Transverse colon (tissue), 4 donors: ENCODE results near the gene AHNAK2. TPM values are rescaled to one million over a fixed set of nuclear protein-coding genes. Genes with fewer than 3 reads are reported as not detected.

Experiments
- DNase-seq: peaks from one replicate; pipeline ENCODE4 v3.0.0-alpha.2; 2019
- H3K27ac ChIP-seq, 4 donors: fragments of 200-600 bp; sonication (generic); 2 replicates each; pipeline ENCODE4 v1.5.1; 2016 to 2018; ENCODE audit warnings: inconsistent platforms in 4 of 4
- H3K27me3 ChIP-seq: fragments of 200-600 bp; sonication (generic); 2 replicates; pipeline ENCODE4 v1.5.1; 2017; ENCODE audit warnings: inconsistent platforms
- H3K36me3 ChIP-seq, 4 donors: fragments of 200-600 bp; sonication (generic); 2 replicates each; pipeline ENCODE4 v1.5.1; 2017 to 2019; ENCODE audit warnings: inconsistent platforms in 4 of 4
- H3K4me1 ChIP-seq, 4 donors: fragments of 200-600 bp; sonication (generic); 2 replicates each; pipeline ENCODE4 v1.5.1; 2017 to 2020; ENCODE audit warnings: inconsistent platforms in 4 of 4
- H3K4me3 ChIP-seq, 4 donors: fragments of 200-600 bp; sonication (generic); 1 replicate in 1 of 4; 2 replicates in 3 of 4; pipeline versions ENCODE4 v1.5.1 to v1.6.1; 2017 to 2019; ENCODE audit warnings: inconsistent platforms in 4 of 4
- H3K9me3 ChIP-seq, 2 donors: fragments of 200-600 bp; sonication (generic); 2 replicates each; pipeline ENCODE4 v1.5.1; 2017 to 2019; ENCODE audit warnings: inconsistent platforms in 2 of 2
- EP300 ChIP-seq: sonication (generic); formaldehyde crosslinking; IDR thresholded peaks from one replicate; pipeline ENCODE4 v1.6.1; 2017; ENCODE audit warnings: antibody characterized with exemption, low read depth
- POLR2A ChIP-seq: fragments of 450-650 bp; IDR thresholded peaks from one replicate; pipeline ENCODE4 v1.6.1; 2016; ENCODE audit warnings: antibody characterized with exemption, mild to moderate bottlenecking, moderate library complexity
- POLR2AphosphoS5 ChIP-seq, 3 donors: sonication (generic); formaldehyde crosslinking; IDR thresholded peaks; one replicate each; pipeline ENCODE4 v1.6.1; 2016; ENCODE audit warnings: antibody characterized with exemption in 3 of 3
- WGBS, 2 donors: methylation state at CpG; one replicate each; pipeline ENCODE4 v1.1.5; 2018; ENCODE audit warnings: low coverage in 1 of 2; 5-methylcytosine and 5-hydroxymethylcytosine counted together
- in situ Hi-C, 4 donors: fragments of 200-750 bp; cut with MboI; loops; one replicate each; pipeline versions ENCODE4 v1.15.0 to v1.15.1; 2017; ENCODE audit warnings: low sequenced_read_pairs in 3 of 4, low pct_ligation_motif_present in 1 of 4, low pct_unique_long_range_greater_than_20kb in 1 of 4
- intact Hi-C: fragments of 100-400 bp; cut with DNase I; formaldehyde crosslinking; loops from one replicate; pipeline ENCODE4 v1.15.1; 2023; ENCODE audit warnings: low total_unique reads
- total RNA-seq, 4 donors: library from RNA; depleted of rRNA; stranded (reverse); fragments of >200 nt; gene quantifications; one replicate each; pipeline ENCODE4 v1.1.0, GENCODE V29; 2016
- TF ChIP-seq, protein P1 (sequence below), 5 experiments: fragments of 200-600 bp in 3 of 5; fragments of 450-650 bp in 2 of 5; sonication (generic) in 3 of 5; IDR thresholded peaks; 1 replicate in 2 of 5; 2 replicates in 3 of 5; pipeline ENCODE4 v1.5.1; 2016 to 2017; ENCODE audit warnings: antibody characterized with exemption in 5 of 5, inconsistent platforms in 3 of 5, mild to moderate bottlenecking in 2 of 5, moderate library complexity in 1 of 5

AHNAK2 gene
- total RNA-seq, 4 donors from 2014 or later, result 19.4 to 75.2 (median 28.5) TPM

DNA sequence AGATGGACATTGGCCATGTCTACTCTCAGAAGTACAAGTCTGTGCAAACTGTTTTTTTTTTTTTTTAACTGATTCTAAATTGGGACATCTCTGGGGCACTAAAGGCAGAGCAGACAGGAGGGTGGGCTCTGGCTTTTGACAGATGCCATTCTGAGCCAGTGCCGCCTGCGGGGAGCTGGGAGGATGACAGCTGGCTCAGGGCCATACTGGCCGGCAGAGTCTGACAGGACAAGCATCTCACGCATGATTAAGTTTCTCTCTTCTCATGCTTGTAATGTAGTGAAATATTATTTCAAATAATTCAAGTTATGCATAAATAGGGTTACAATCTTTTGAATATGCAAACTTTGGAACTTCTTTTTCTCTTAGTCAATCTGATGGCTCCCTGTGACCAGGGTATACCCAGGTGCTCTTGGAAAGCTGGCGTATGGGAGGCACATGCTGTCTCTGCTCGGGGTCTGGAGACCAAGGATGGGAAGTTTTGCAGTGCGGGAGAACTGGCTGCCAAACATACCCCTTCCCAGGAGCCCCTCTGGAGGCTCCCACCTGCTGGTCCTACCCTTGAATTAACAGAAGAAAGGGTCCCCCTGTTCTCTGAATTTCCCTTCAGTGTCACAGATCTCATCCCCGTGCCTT is 35.1 kb upstream of the AHNAK2 start:
- Histone ChIP-seq H3K9me3 (no peaks in the 10 kb centered on the region), H3K36me3 (peaks cover 0 to 15% (median 0%) of the 10 kb centered on the region in 4 donors), H3K4me3 (no peak overlapping the region), H3K4me1 (peaks cover 0 to 26% (median 6%) of the 10 kb centered on the region in 4 donors), H3K27ac (no peak overlapping the region), H3K27me3 (no peaks in the 10 kb centered on the region)
- WGBS, 2 donors, result 40 to 66% methylated on average over 1 to 8 of the region's 8 CpGs
- in situ Hi-C loops (no loop called here), intact Hi-C loops (loop anchor here (5.0 kb wide), 1 partner anchor 34 kb away; no protein-coding TSS in a partner anchor)
- DNase-seq, result no peak
- TF ChIP-seq POLR2A (no peak), EP300 (no peak), POLR2AphosphoS5 (IDR thresholded peaks at IDR 0.05) (no peak)
- TF ChIP-seq, protein P1, sequence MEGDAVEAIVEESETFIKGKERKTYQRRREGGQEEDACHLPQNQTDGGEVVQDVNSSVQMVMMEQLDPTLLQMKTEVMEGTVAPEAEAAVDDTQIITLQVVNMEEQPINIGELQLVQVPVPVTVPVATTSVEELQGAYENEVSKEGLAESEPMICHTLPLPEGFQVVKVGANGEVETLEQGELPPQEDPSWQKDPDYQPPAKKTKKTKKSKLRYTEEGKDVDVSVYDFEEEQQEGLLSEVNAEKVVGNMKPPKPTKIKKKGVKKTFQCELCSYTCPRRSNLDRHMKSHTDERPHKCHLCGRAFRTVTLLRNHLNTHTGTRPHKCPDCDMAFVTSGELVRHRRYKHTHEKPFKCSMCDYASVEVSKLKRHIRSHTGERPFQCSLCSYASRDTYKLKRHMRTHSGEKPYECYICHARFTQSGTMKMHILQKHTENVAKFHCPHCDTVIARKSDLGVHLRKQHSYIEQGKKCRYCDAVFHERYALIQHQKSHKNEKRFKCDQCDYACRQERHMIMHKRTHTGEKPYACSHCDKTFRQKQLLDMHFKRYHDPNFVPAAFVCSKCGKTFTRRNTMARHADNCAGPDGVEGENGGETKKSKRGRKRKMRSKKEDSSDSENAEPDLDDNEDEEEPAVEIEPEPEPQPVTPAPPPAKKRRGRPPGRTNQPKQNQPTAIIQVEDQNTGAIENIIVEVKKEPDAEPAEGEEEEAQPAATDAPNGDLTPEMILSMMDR (IDR thresholded peaks at IDR 0.05), result no peak

DNA sequence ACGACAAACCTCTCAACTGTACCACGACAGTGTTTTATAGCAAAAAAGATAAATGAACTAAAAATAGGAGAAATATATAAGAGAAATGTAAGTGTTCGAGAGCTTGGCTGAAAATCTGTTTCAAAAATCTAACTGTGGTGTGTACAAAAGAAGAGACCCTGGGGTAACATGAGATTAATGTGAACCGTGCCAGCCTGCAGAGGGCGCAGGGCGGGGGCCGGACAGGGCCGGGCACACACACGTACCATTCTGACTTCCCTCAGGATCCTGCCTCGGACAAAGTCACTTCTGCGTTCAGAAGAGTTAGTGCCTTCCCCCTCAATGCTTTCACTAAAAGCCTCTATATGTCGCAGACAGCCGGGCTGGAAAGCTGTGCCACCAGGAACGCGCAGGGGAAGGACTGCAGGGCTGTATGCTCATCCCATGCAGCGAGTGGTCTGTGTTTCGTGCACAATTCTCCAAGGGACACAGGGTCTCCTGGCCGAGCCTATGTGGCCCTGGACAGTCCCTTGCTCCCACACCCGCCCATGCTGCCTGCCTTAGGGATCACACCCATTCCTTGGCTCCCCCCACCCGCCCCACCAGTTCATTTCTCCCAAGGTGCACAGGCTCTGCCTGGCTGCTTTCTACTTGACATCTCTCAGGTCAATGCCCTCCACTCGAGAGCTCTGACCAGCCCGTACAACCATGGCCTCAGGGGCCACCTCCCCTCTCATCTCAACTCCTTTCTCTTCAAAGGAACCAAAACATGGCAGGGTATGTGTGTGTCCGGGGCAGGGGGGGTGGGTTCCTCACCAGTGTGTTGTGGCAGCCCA is 34.2 kb upstream of the AHNAK2 start:
- H3K36me3 ChIP-seq, result peaks cover 0 to 15% (median 0%) of the 10 kb centered on the region in 4 donors
- peak; percentile 34 for DNase-seq
- in situ Hi-C loops, result no loop called here

DNA sequence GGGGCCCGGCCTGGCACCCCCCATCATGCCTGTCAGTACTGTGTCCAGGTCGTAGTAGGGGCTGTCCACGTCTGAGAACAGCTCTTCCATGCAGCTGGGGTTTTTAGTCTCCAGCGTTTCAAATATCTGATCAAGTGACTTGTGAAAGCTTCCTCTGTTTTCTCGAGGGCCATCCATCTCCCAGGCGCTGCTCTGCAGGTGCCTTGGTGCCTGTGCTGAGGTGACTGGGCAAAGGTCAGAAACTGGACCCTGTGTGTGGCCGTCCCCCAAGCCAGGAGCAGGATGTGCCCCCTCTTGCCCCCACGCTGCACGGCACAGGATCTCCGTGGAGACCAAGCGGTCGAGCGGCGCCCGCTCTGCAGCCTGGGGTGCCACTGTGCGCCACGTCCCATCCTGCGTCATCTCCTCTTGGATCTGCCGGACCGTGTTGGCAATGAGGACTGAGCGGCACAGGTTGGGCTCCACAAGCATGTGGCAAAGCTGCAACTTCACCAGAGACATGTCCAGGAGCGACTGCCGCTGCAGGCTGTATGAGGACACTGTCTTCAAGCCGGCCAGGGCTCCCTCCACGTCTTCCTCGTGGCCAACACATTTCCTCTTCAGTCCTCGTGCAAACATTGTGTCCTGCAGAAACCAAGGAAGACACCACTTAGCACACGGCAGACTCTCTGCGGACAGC is 33.3 kb upstream of the AHNAK2 start:
- intact Hi-C loops, result loop anchor here (5.0 kb wide), 1 partner anchor 36 kb away; no protein-coding TSS in a partner anchor
- H3K36me3 ChIP-seq, result peaks cover 0 to 15% (median 0%) of the 10 kb centered on the region in 4 donors
- in situ Hi-C loops, result no loop called here
- H3K4me1 ChIP-seq, result peaks cover 0 to 19% (median 0%) of the 10 kb centered on the region in 4 donors
- H3K4me3 ChIP-seq, result no peak overlapping the region
- TF ChIP-seq POLR2A, result no peak
- no peak for TF ChIP-seq EP300
- TF ChIP-seq, protein P1 (IDR thresholded peaks at IDR 0.05), result no peak
- DNase-seq, result no peak
- H3K9me3 ChIP-seq, result no peaks in the 10 kb centered on the region
- 84% methylated on average over 29 of the region's 29 CpGs; no CpG with 5 or more reads in 1 of the 2 donors for WGBS, 2 donors
- no peaks in the 10 kb centered on the region for H3K27me3 ChIP-seq
- peak overlapping the region in 3 of 4 donors; percentile 8 to 55 (median 51) for H3K27ac ChIP-seq

More for the DNA sequence above, 34.2 kb upstream of the AHNAK2 start:
- H3K4me3 ChIP-seq, result no peak overlapping the region
- no peak overlapping the region for H3K27ac ChIP-seq
- H3K9me3 ChIP-seq, result no peaks in the 10 kb centered on the region
- WGBS, 2 donors, result 63% methylated on average over 22 of the region's 23 CpGs; no CpG with 5 or more reads in 1 of the 2 donors
- H3K27me3 ChIP-seq, result no peaks in the 10 kb centered on the region
- intact Hi-C loops, result loop anchor here (5.0 kb wide), 1 partner anchor 35 kb away; no protein-coding TSS in a partner anchor
- peaks cover 0 to 25% (median 3%) of the 10 kb centered on the region in 4 donors for H3K4me1 ChIP-seq
- TF ChIP-seq, protein P1 (IDR thresholded peaks at IDR 0.05), result peak; percentile 42 to 54 (median 44)
- no peak for TF ChIP-seq POLR2AphosphoS5 (IDR thresholded peaks at IDR 0.05)
- TF ChIP-seq POLR2A, result no peak
- TF ChIP-seq EP300, result no peak
